HUES6 (cell line): Measurements from ENCODE around the gene LIMD2.
"Not testable (repeated sequence)": the region's sequence is repeated elsewhere in the genome, so short reads cannot be mapped to it uniquely, and the experiment has no call there.

Experiments
- H3K27ac ChIP-seq: 2 replicates; pipeline ENCODE4 v1.7.0; 2013; ENCODE audit warnings: low read depth, mild to moderate bottlenecking, low read length, inconsistent platforms
- H3K27me3 ChIP-seq: 2 replicates; pipeline ENCODE4 v1.6.1; 2013; ENCODE audit warnings: low read length; ENCODE audit not compliant: control insufficient read depth, insufficient read depth
- H3K36me3 ChIP-seq: 2 replicates; pipeline ENCODE4 v1.6.1; 2013; ENCODE audit warnings: low read length; ENCODE audit not compliant: control insufficient read depth, insufficient read depth
- H3K4me1 ChIP-seq: 2 replicates; pipeline ENCODE4 v1.6.1; 2013; ENCODE audit warnings: low read length; ENCODE audit not compliant: control insufficient read depth, insufficient read depth
- H3K4me3 ChIP-seq: 2 replicates; pipeline ENCODE4 v1.5.1; 2013; ENCODE audit warnings: low read depth, low read length
- H3K9ac ChIP-seq: one replicate; pipeline ENCODE4 v1.6.1; 2013; ENCODE audit warnings: mild to moderate bottlenecking, low read length
- H3K9me3 ChIP-seq: 2 replicates; pipeline ENCODE4 v1.6.1; 2013; ENCODE audit warnings: low read depth, low read length; ENCODE audit not compliant: control insufficient read depth, insufficient read depth

LIMD2 gene

GRCh38 chr17:63699638-63700527 lies at the start of gene LIMD2:
Gene LIMD2 (minus strand): TSS chr17:63700125. CDS start chr17:63699298, 827 bp downstream.
- Histone ChIP-seq H3K4me1 (peaks cover 39% of the 10 kb centered on the region), H3K27me3 (no peaks in the 10 kb centered on the region), H3K27ac (peak within 1 kb of the TSS; percentile 84), H3K9ac (peak within 1 kb of the TSS; percentile 88), H3K4me3 (peak within 1 kb of the TSS; percentile 70), H3K9me3 (no peaks in the 10 kb centered on the region), H3K36me3 (peaks cover 22% of the 10 kb centered on the region)

GRCh38 chr17:63741408-63742173 lies 41.7 kb upstream of the LIMD2 start, which contains the start of gene STRADA:
Gene STRADA (minus strand): TSS chr17:63741799. CDS start chr17:63728369, 13,430 bp downstream.
- Histone ChIP-seq H3K27ac (peak within 1 kb of the TSS; percentile 83), H3K27me3 (no peaks in the 10 kb centered on the region), H3K4me3 (peak within 1 kb of the TSS; percentile 89), H3K9me3 (no peaks in the 10 kb centered on the region), H3K9ac (peak within 1 kb of the TSS; percentile 93), H3K36me3 (peaks cover 12% of the 10 kb centered on the region), H3K4me1 (0 out of 2 replicates have a peak, but pooled peaks cover 3% of the 10 kb centered on the region)

- Histone ChIP-seq H3K4me1 (0 out of 2 replicates have a peak, but pooled peaks cover 3% of the 10 kb centered on the region), H3K27ac (peak overlapping the region; percentile 83), H3K9me3 (no peaks in the 10 kb centered on the region), H3K9ac (peak overlapping the region; percentile 93), H3K4me3 (peak overlapping the region; percentile 89), H3K36me3 (peaks cover 7% of the 10 kb centered on the region), H3K27me3 (no peaks in the 10 kb centered on the region)
These were observed 41.1 kb upstream of the LIMD2 start for GRCh38 chr17:63741143-63741407.

GRCh38 chr17:63740464-63741142 lies 40.7 kb upstream of the LIMD2 start:
- H3K4me3 ChIP-seq = peak overlapping the region; percentile 89
- H3K4me1 ChIP-seq = 0 out of 2 replicates have a peak, but pooled peaks cover 3% of the 10 kb centered on the region

GRCh38 chr17:63735691-63736090 lies 35.8 kb upstream of the LIMD2 start:
- no peak overlapping the region for H3K27ac ChIP-seq
- no peak overlapping the region for H3K4me3 ChIP-seq
- H3K9me3 ChIP-seq = no peaks in the 10 kb centered on the region
- 0 out of 2 replicates have a peak, but pooled peaks cover 3% of the 10 kb centered on the region for H3K4me1 ChIP-seq
- H3K9ac ChIP-seq = no peak overlapping the region
- no peaks in the 10 kb centered on the region for H3K27me3 ChIP-seq
- H3K36me3 ChIP-seq = no peaks in the 10 kb centered on the region

More at GRCh38 chr17:63740464-63741142, 40.7 kb upstream of the LIMD2 start:
- H3K36me3 ChIP-seq = peaks cover 3% of the 10 kb centered on the region; the same call in 1 of the 2 replicates
- H3K9ac ChIP-seq = peak overlapping the region; percentile 93
- H3K9me3 ChIP-seq = no peaks in the 10 kb centered on the region
- H3K27ac ChIP-seq = no peak overlapping the region; the same call in 1 of the 2 replicates
- H3K27me3 ChIP-seq = no peaks in the 10 kb centered on the region

GRCh38 chr17:63722403-63722802 lies 22.5 kb upstream of the LIMD2 start:
- Histone ChIP-seq H3K27ac (no peak overlapping the region), H3K27me3 (no peaks in the 10 kb centered on the region), H3K4me3 (no peak overlapping the region), H3K36me3 (peaks cover 17% of the 10 kb centered on the region), H3K9me3 (no peaks in the 10 kb centered on the region), H3K9ac (no peak overlapping the region), H3K4me1 (no peaks in the 10 kb centered on the region)

- H3K36me3 ChIP-seq, H3K9ac ChIP-seq, H3K4me3 ChIP-seq, H3K9me3 ChIP-seq, H3K27me3 ChIP-seq, H3K27ac ChIP-seq, H3K4me1 ChIP-seq: not testable (repeated sequence)
These were observed 20.3 kb upstream of the LIMD2 start for GRCh38 chr17:63720194-63720593.

GRCh38 chr17:63718988-63719387 lies 19.1 kb upstream of the LIMD2 start:
- Histone ChIP-seq H3K4me1 (no peaks in the 10 kb centered on the region), H3K9ac (no peak overlapping the region), H3K9me3 (no peaks in the 10 kb centered on the region), H3K27ac (no peak overlapping the region), H3K36me3 (peaks cover 15% of the 10 kb centered on the region), H3K27me3 (no peaks in the 10 kb centered on the region), H3K4me3 (no peak overlapping the region)

GRCh38 chr17:63716426-63716825 lies 16.5 kb upstream of the LIMD2 start:
- Histone ChIP-seq H3K9me3 (no peaks in the 10 kb centered on the region), H3K4me1 (no peaks in the 10 kb centered on the region), H3K9ac (no peak overlapping the region), H3K4me3 (no peak overlapping the region), H3K27me3 (no peaks in the 10 kb centered on the region), H3K36me3 (peaks cover 31% of the 10 kb centered on the region), H3K27ac (no peak overlapping the region)

- Histone ChIP-seq H3K27ac (no peak overlapping the region), H3K9ac (no peak overlapping the region), H3K27me3 (no peaks in the 10 kb centered on the region), H3K36me3 (peaks cover 41% of the 10 kb centered on the region), H3K9me3 (no peaks in the 10 kb centered on the region), H3K4me3 (no peak overlapping the region), H3K4me1 (no peaks in the 10 kb centered on the region)
These were observed 14.8 kb upstream of the LIMD2 start for GRCh38 chr17:63714550-63715277.
